ENCODE measurements around the gene CACNA1H.

Gene CACNA1H

DNA sequence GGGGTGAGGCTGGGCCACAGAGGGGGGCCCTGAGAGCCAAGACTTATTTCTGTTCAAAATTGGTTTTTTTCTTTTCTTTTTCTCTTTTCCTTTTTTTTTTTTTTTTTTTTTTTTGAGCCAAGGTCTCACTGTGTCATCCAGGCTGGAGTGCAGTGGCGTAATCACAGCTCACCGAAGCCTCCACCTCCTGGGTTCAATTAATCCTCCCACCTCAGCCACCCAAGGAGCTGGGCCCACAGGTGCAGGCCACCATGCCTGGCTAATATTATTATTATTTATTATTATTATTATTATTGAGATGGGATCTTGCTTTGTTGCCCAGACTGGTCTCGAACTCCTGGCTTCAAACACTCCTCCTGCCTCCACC lies 17.5 kb upstream of the CACNA1H start:
- DNase-seq (ENCODE audit: extremely low read depth, insufficient read length) = no peak
- TF ChIP-seq, protein P1, sequence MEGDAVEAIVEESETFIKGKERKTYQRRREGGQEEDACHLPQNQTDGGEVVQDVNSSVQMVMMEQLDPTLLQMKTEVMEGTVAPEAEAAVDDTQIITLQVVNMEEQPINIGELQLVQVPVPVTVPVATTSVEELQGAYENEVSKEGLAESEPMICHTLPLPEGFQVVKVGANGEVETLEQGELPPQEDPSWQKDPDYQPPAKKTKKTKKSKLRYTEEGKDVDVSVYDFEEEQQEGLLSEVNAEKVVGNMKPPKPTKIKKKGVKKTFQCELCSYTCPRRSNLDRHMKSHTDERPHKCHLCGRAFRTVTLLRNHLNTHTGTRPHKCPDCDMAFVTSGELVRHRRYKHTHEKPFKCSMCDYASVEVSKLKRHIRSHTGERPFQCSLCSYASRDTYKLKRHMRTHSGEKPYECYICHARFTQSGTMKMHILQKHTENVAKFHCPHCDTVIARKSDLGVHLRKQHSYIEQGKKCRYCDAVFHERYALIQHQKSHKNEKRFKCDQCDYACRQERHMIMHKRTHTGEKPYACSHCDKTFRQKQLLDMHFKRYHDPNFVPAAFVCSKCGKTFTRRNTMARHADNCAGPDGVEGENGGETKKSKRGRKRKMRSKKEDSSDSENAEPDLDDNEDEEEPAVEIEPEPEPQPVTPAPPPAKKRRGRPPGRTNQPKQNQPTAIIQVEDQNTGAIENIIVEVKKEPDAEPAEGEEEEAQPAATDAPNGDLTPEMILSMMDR (IDR thresholded peaks at IDR 0.05; ENCODE audit: insufficient read depth, low read length, poor library complexity, severe bottlenecking) = no peak
- Histone ChIP-seq H3K27me3 (replicated peaks; ENCODE audit: control insufficient read depth, insufficient read depth, low read length) (no peaks in the 10 kb centered on the region), H3K4me3 (replicated peaks; ENCODE audit: low read depth, low read length) (no peak overlapping the region), H3K36me3 (ENCODE audit: control insufficient read depth, insufficient read depth, low read length) (no peaks in the 10 kb centered on the region)

DNA sequence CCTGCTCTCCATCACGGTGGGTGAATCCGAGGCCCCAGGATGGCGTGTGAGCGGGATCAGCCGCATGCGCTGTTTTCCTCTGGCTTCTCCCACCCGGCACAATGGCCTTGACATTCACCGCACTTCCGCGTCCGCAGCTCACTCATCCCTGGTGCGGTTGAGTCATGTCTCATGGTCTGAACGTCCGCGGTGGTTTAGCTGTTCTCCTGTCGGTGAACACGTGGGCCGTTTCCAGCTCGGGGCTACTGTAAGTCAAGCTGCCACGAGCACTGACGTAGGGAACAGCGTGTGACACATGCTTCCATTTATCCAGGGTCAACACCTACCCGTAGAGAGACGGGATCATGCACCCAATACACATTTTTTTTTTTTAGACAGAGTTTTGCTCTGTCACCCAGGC lies 15.3 kb upstream of the CACNA1H start:
- H3K4me3 ChIP-seq (replicated peaks; ENCODE audit: low read depth, low read length) = no peak overlapping the region
- H3K27me3 ChIP-seq (replicated peaks; ENCODE audit: control insufficient read depth, insufficient read depth, low read length) = no peaks in the 10 kb centered on the region
- no peak for DNase-seq (ENCODE audit: extremely low read depth, insufficient read length)
- TF ChIP-seq, protein P1 (IDR thresholded peaks at IDR 0.05; ENCODE audit: insufficient read depth, low read length, poor library complexity, severe bottlenecking) = no peak
- no peaks in the 10 kb centered on the region for H3K36me3 ChIP-seq (ENCODE audit: control insufficient read depth, insufficient read depth, low read length)

DNA sequence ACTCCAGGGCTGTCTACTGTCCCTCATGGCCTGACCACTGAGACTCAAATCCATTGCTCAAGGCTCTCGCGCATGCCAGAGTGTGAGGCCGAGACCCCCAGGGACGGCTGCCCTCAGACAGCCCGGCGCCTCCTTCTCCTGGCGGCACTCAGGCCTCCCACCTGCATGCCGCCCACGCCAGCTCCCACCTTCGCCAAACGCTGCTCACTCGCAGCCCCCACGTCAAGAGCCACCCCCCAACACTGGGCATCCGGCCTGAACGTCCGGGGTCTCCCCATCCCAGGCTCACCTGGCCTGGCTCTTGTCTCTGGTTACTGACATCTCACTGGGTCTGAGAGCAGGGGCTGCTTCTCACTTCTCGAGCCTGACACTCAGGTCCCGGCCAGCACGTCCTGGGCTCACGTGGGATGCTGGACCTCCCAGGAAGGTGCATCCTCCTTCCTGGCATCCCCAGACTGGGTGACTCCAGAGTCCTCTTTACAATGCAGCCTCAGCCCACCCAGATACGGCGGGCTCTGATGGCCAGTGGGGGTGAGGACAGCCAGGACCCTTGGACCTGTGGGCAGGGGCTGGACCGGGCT lies 12.2 kb upstream of the CACNA1H start:
- DNase-seq (ENCODE audit: extremely low read depth, insufficient read length) = no peak
- Histone ChIP-seq H3K4me3 (replicated peaks; ENCODE audit: low read depth, low read length) (no peak overlapping the region), H3K36me3 (ENCODE audit: control insufficient read depth, insufficient read depth, low read length) (no peaks in the 10 kb centered on the region), H3K27me3 (replicated peaks; ENCODE audit: control insufficient read depth, insufficient read depth, low read length) (no peaks in the 10 kb centered on the region)
- TF ChIP-seq, protein P1 (IDR thresholded peaks at IDR 0.05; ENCODE audit: insufficient read depth, low read length, poor library complexity, severe bottlenecking) = no peak

DNA sequence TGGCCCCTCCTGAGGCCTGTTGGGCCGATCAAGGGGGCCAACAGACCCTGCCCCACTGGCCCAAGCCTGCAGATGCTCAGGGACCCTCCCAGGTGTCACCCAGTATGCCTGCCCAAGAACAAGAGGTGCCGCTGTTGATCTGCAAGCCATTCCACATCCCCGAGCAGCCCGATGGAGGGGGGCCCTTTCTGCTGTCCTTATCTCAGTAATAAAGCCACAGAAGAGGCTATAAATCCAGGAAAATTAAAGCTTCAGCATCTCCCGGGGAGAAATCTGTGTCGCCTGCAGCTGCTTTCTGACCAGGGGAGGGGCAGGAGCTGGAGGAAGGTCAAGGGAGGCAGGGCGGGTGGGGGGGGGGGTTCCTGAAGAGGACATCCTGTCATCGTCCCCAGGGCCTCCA lies 11.7 kb upstream of the CACNA1H start:
- DNase-seq (ENCODE audit: extremely low read depth, insufficient read length) = no peak
- TF ChIP-seq, protein P1 (IDR thresholded peaks at IDR 0.05; ENCODE audit: insufficient read depth, low read length, poor library complexity, severe bottlenecking) = no peak
- no peaks in the 10 kb centered on the region for H3K27me3 ChIP-seq (replicated peaks; ENCODE audit: control insufficient read depth, insufficient read depth, low read length)
- no peak overlapping the region for H3K4me3 ChIP-seq (replicated peaks; ENCODE audit: low read depth, low read length)
- H3K36me3 ChIP-seq (ENCODE audit: control insufficient read depth, insufficient read depth, low read length) = no peaks in the 10 kb centered on the region

DNA sequence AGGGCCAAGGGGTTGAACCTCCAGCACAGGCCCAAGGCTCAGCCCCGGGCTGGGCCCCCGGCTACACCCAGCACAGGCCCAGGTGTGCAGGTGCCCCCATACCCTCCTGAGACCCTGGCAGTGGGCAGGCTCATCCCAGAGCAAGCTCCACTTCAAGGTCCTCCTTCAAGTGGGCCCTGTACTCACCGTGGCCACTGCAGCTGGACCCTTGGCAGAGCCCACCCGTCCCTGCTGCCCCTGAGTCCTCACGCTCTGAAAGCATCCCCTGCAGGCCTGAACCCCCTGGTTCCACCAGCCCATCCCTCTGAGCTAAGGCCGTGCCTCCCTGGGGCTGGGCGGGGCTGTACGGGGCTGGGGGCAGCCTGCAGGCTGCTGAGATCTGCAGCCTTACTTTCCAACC lies 11.2 kb upstream of the CACNA1H start:
- Histone ChIP-seq H3K36me3 (ENCODE audit: control insufficient read depth, insufficient read depth, low read length) (no peaks in the 10 kb centered on the region), H3K4me3 (replicated peaks; ENCODE audit: low read depth, low read length) (no peak overlapping the region), H3K27me3 (replicated peaks; ENCODE audit: control insufficient read depth, insufficient read depth, low read length) (no peaks in the 10 kb centered on the region)
- DNase-seq (ENCODE audit: extremely low read depth, insufficient read length) = no peak
- TF ChIP-seq, protein P1 (IDR thresholded peaks at IDR 0.05; ENCODE audit: insufficient read depth, low read length, poor library complexity, severe bottlenecking) = no peak

GRCh38 chr16:1142911-1143310 lies 10.0 kb upstream of the CACNA1H start:
- H3K27me3 ChIP-seq (replicated peaks; ENCODE audit: control insufficient read depth, insufficient read depth, low read length) = no peaks in the 10 kb centered on the region
- no peak for DNase-seq (ENCODE audit: extremely low read depth, insufficient read length)
- H3K36me3 ChIP-seq (ENCODE audit: control insufficient read depth, insufficient read depth, low read length) = no peaks in the 10 kb centered on the region
- no peak overlapping the region for H3K4me3 ChIP-seq (replicated peaks; ENCODE audit: low read depth, low read length)
- TF ChIP-seq, protein P1 (IDR thresholded peaks at IDR 0.05; ENCODE audit: insufficient read depth, low read length, poor library complexity, severe bottlenecking) = no peak

All from GM06990 (cell line).